Panc1 (cell line): Measurements from ENCODE around the gene ELOVL4. TPM values are rescaled to one million over a fixed set of nuclear protein-coding genes. Genes with fewer than 3 reads are reported as not detected.

Experiments used
- ATAC-seq: fragments of 200-7000 bp; cut with Tn5 transposase; 2 replicates; pipeline ENCODE4 v1.9.1; 2020; ENCODE audit warnings: mild to moderate bottlenecking, moderate library complexity
- BruUV-seq: library from RNA; stranded (reverse); fragments of 400-500 nt; replicated peaks from 2 replicates; lab custom pipeline; 2021; lab: Mats Ljungman, UMichigan
- CTCF ChIA-PET: fragments of 300-600 bp; sonication (Branson Sonifier 250); formaldehyde crosslinking; loops from one replicate; lab custom pipeline; 2022; ENCODE audit warnings: antibody characterized with exemption; lab: Charles Lee
- POLR2A ChIA-PET: fragments of 300-600 bp; sonication (Branson Sonifier 250); formaldehyde crosslinking; loops from one replicate; lab custom pipeline; 2022; ENCODE audit warnings: antibody characterized with exemption; lab: Charles Lee
- DNase-seq: peaks from one replicate; pipeline ENCODE4 v3.0.0-alpha.2; 2010; ENCODE audit warnings: low read depth, low spot score
- H3K27ac ChIP-seq: 2 replicates; pipeline ENCODE4 v1.5.1; 2011; ENCODE audit warnings: mild to moderate bottlenecking, low read length, inconsistent platforms
- H3K27me3 ChIP-seq: fragments of 200-500 bp; sonication (Bioruptor generic); 2 replicates; pipeline ENCODE4 v1.6.0; 2014; ENCODE audit warnings: low read length, inconsistent platforms; ENCODE audit not compliant: control insufficient read depth, insufficient read depth
- H3K36me3 ChIP-seq: fragments of 200-500 bp; sonication (Bioruptor generic); 2 replicates; pipeline ENCODE4 v1.5.1; 2014; ENCODE audit warnings: inconsistent platforms, mild to moderate bottlenecking, low read length, moderate library complexity; ENCODE audit not compliant: control insufficient read depth, insufficient read depth
- H3K4me1 ChIP-seq: 2 replicates; pipeline ENCODE4 v1.5.1; 2011; ENCODE audit warnings: inconsistent platforms, mild to moderate bottlenecking, low read length, moderate library complexity; ENCODE audit not compliant: control insufficient read depth, insufficient read depth
- H3K4me3 ChIP-seq, 2 experiments: 2 replicates each; pipeline ENCODE4 v1.5.1; 2011 to 2012; ENCODE audit warnings: low read depth in 2 of 2, low read length in 2 of 2, mild to moderate bottlenecking in 2 of 2, inconsistent platforms in 1 of 2, moderate library complexity in 1 of 2
- H3K9me3 ChIP-seq: fragments of 200-500 bp; sonication (Bioruptor generic); 2 replicates; pipeline ENCODE4 v1.5.1; 2014; ENCODE audit warnings: low read depth, mild to moderate bottlenecking, inconsistent platforms, low read length, moderate library complexity; ENCODE audit not compliant: control insufficient read depth, insufficient read depth
- POLR2AphosphoS5 ChIP-seq: IDR thresholded peaks from 2 replicates; pipeline ENCODE4 v1.6.1; 2012; ENCODE audit warnings: mild to moderate bottlenecking, low read depth, low read length, moderate library complexity
- REST ChIP-seq, 2 experiments: IDR thresholded peaks; 2 replicates each; pipeline ENCODE4 v1.6.1; 2011 to 2012; ENCODE audit warnings: low read depth in 2 of 2, control low read depth in 1 of 2, low read length in 1 of 2, mild to moderate bottlenecking in 1 of 2, moderate library complexity in 1 of 2; ENCODE audit not compliant: insufficient read depth in 1 of 2
- SIN3A ChIP-seq: IDR thresholded peaks from 2 replicates; pipeline ENCODE4 v1.6.1; 2012; ENCODE audit warnings: low read depth, mild to moderate bottlenecking, low read length, moderate library complexity, borderline replicate concordance; ENCODE audit not compliant: insufficient read depth
- TCF7L2 ChIP-seq: IDR thresholded peaks from 2 replicates; pipeline ENCODE4 v1.6.1; 2011; ENCODE audit warnings: mild to moderate bottlenecking, low read depth, low read length, inconsistent platforms
- in situ Hi-C: cut with HindIII; loops from 2 replicates; pipeline ENCODE4 v1.10.0; 2016; ENCODE audit warnings: low sequenced_read_pairs, low pct_unique_long_range_greater_than_20kb
- intact Hi-C: fragments of 100-400 bp; cut with micrococcal nuclease; formaldehyde crosslinking; loops from one replicate; pipeline ENCODE4 v1.10.0; 2022; ENCODE audit not compliant: unreplicated experiment
- total RNA-seq: library from RNA; stranded (reverse); gene quantifications from one replicate; pipeline ENCODE4 v1.2.1, GENCODE V29; 2021; ENCODE audit not compliant: unreplicated experiment
- TF ChIP-seq, protein P1 (sequence below): fragments of 450-650 bp; IDR thresholded peaks from 2 replicates; pipeline ENCODE4 v1.5.1; 2017; ENCODE audit warnings: mild to moderate bottlenecking

The ELOVL4 gene
- total RNA-seq, 1 experiment from 2014 or later = 0.41 TPM

- ATAC-seq (no peak), DNase-seq (no peak)
- Histone ChIP-seq H3K36me3 (no peaks in the 10 kb centered on the region), H3K27me3 (no peaks in the 10 kb centered on the region; the same call in 1 of the 2 replicates), H3K9me3 (no peaks in the 10 kb centered on the region), H3K27ac (no peak overlapping the region), H3K4me1 (no peaks in the 10 kb centered on the region), H3K4me3 (no peak overlapping the region)
- TF ChIP-seq REST (IDR thresholded peaks at IDR 0.05; ENCODE audit: insufficient read depth in 1 of 2, low read depth in 2 of 2, low read length in 1 of 2) (no peak), SIN3A (no peak), TCF7L2 (no peak), POLR2AphosphoS5 (no peak)
- TF ChIP-seq, protein P1, sequence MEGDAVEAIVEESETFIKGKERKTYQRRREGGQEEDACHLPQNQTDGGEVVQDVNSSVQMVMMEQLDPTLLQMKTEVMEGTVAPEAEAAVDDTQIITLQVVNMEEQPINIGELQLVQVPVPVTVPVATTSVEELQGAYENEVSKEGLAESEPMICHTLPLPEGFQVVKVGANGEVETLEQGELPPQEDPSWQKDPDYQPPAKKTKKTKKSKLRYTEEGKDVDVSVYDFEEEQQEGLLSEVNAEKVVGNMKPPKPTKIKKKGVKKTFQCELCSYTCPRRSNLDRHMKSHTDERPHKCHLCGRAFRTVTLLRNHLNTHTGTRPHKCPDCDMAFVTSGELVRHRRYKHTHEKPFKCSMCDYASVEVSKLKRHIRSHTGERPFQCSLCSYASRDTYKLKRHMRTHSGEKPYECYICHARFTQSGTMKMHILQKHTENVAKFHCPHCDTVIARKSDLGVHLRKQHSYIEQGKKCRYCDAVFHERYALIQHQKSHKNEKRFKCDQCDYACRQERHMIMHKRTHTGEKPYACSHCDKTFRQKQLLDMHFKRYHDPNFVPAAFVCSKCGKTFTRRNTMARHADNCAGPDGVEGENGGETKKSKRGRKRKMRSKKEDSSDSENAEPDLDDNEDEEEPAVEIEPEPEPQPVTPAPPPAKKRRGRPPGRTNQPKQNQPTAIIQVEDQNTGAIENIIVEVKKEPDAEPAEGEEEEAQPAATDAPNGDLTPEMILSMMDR = no peak
- ChIA-PET CTCF (no interaction called here), POLR2A (interaction anchor here (0.6 kb wide), 1 partner anchor 135 kb away, joined by 5 read pairs; no protein-coding TSS in a partner anchor)
- intact Hi-C loops = no loop called here
- BruUV-seq = no TSS peak
- in situ Hi-C loops = no loop called here
Observed at GRCh38 chr6:79993012-79993910, 45.9 kb upstream of the ELOVL4 start.

- TF ChIP-seq TCF7L2 (no peak), SIN3A (no peak), POLR2AphosphoS5 (no peak), REST (IDR thresholded peaks at IDR 0.05; ENCODE audit: insufficient read depth in 1 of 2, low read depth in 2 of 2, low read length in 1 of 2) (no peak)
- TF ChIP-seq, protein P1 = no peak
- no peak overlapping the region for H3K4me3 ChIP-seq
- ChIA-PET CTCF (no interaction called here), POLR2A (no interaction called here)
- H3K4me1 ChIP-seq = no peaks in the 10 kb centered on the region
- no peaks in the 10 kb centered on the region for H3K9me3 ChIP-seq
- DNase-seq (no peak), ATAC-seq (no peak)
- H3K36me3 ChIP-seq = no peaks in the 10 kb centered on the region
- no peak overlapping the region for H3K27ac ChIP-seq
- in situ Hi-C loops = no loop called here
- intact Hi-C loops = no loop called here
- BruUV-seq = no TSS peak
- H3K27me3 ChIP-seq = no peaks in the 10 kb centered on the region
Observed at GRCh38 chr6:79989641-79990040, 42.3 kb upstream of the ELOVL4 start.
